Stromal cell of bone marrow (primary cell): ENCODE measurements around the gene TMEM38A.
"Not testable (repeated sequence)": the region's sequence is repeated elsewhere in the genome, so short reads cannot be mapped to it uniquely, and the experiment has no call there.

Source experiments
- DNase-seq: peaks from one replicate; pipeline ENCODE4 v3.0.0-alpha.2; 2012; ENCODE audit warnings: low read depth

TMEM38A gene

DNA sequence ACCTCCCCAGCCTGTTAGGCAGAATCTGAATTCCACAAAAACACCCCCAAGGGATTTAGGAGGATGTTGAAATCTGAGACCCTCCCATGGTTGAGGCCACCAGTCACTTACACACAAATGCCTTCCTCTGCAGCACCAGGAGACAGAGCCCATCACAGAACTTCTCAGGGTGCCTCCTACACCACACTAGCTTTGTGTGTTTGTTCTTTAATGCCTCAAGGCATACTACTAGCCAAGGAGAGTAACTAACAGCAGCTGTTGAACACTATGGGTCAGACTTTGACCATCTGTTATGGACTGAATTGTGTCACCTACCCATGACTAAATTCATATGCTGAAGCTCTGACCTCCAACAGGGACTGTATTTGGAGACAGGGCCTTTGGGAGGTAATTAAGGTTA lies 23.4 kb upstream of the TMEM38A start:
- DNase-seq: no peak

GRCh38 chr19:16638666-16639065 lies 22.3 kb upstream of the TMEM38A start:
- DNase-seq: no peak

DNA sequence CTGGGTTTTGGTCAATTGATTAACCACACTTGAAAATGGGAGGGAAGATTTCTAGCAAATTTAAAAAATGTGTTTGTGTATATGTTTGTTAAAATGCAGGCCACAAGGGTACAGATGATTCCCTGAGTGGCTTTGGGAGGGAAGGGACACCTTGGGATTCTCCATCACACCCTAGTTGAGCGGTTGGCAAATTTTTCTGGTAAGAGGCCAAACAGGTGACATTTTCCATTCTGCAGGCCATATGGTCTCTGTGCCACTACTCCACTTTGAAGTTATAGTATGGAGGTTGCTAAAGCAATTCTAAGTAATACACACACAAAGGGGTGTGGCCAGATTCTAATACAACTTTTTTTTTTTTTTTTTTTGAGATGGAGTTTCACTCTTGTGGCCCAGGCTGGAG lies 20.0 kb upstream of the TMEM38A start:
- no peak for DNase-seq

DNA sequence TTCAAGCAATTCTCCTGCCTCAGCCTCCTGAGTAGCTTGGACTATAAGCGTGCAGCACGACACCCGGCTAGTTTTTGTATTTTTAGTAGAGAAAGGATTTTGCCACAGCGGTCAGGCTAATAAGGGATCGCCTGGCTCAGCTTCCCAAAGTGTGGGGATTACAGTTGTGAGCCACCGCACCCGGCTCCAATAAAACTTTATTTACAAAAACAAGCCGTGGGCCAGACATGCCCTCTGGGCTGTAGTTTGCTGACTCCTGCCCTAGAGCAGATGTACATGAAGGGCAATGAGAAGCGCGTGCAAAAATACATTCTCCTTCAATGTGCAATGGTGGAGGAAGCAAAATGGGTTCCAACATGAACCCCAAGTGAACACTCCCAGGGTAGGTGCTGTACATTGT lies 19.2 kb upstream of the TMEM38A start:
- no peak for DNase-seq

DNA sequence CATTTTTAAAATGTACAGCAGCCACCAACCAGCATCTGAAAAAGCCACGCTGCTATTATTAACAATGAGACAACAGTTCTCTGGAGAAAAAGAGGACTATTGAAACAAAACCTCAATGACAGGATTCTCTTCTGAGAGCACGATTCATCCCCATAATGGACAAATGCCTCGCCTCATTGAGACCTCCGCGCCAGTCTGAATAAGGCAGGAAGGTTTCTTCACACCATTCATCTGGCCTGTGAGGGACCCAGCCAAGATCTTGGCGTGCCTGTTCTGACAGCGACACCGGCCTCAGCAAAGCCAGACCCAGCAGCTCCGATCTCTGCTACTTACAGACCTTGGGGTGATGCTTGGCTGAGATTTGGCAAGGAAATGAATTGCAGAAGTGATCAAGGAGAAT lies 15.8 kb upstream of the TMEM38A start:
- DNase-seq: no peak

DNA sequence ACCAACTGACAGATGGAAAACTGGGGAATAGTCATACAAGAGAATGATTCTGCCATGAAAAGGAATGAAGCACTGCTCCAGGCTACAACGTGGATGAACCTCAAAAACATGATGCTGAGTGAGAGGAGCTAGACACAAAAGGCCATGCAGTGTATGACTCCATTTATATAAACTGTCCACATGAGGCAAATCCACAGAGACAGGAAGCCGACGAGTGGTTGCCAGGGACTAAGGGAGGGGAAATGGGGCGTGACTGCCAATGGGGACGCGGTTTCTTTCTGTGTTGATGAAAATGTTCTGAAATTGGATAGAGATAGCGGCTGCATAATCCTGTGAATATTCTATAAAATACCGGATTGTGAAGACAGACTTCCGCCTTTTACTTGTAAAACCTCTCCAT lies 11.2 kb upstream of the TMEM38A start:
- peak; percentile 37 for DNase-seq

GRCh38 chr19:16650821-16651220 lies 10.1 kb upstream of the TMEM38A start:
- no peak for DNase-seq

GRCh38 chr19:16651421-16652188 lies 9.3 kb upstream of the TMEM38A start:
- DNase-seq: not testable (repeated sequence)

- DNase-seq: no peak
Measured at GRCh38 chr19:16652854-16653253, 8.1 kb upstream of the TMEM38A start.

DNA sequence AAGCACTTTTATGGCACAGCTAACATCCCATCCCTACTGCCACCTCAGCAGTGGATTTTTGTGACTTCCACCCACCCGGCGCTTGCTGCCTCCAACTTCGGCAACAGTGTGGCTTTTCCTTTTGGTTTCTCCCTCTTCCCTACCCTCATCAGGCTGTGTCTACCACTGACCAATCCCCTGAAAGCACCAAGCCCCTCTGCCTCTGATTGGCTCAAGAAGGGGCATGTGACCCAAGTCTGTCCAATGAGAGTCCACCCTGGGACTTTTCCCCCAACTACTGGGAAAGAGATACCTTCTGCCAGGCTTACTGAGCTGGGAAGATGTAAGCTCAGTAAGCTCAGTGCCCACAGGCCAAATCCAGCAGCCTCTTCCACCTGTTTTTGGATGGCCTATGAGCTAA lies 6.8 kb upstream of the TMEM38A start:
- no peak for DNase-seq

- DNase-seq: no peak
Measured at GRCh38 chr19:16654627-16655026, 6.3 kb upstream of the TMEM38A start.

DNA sequence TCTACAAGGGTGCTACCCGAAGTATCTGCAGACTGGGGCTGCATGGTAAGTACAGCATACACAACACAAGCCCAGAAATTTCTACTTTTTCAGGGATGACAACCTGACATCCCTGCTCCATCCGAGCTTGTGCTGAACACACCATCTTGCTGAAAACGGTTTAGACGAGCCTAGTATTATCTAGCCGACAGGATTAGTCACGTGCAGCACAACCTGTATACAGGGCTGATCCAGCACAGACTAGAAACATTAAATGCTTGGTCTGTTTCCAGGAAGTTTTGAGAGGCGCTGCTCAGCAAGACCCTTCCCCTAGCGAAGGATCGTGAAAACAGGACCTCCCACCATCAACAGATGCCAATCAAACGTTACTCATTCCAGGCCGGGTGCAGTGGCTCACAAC lies 5.2 kb upstream of the TMEM38A start:
- DNase-seq: no peak

- no peak for DNase-seq
Measured at GRCh38 chr19:16657384-16657783, 3.6 kb upstream of the TMEM38A start.

- DNase-seq: no peak
Measured at GRCh38 chr19:16659464-16659831, 1.5 kb upstream of the TMEM38A start.

GRCh38 chr19:16659832-16660708 lies 869 bp upstream of the TMEM38A start, which contains the start of gene SMIM7:
TSS of gene SMIM7 (minus strand) at chr19:16660144. CDS start at chr19:16660110, 34 bp downstream.
- DNase-seq: peak; percentile 98

- no peak for DNase-seq
Measured at GRCh38 chr19:16661480-16662034, 618 bp downstream of the TMEM38A start.

DNA sequence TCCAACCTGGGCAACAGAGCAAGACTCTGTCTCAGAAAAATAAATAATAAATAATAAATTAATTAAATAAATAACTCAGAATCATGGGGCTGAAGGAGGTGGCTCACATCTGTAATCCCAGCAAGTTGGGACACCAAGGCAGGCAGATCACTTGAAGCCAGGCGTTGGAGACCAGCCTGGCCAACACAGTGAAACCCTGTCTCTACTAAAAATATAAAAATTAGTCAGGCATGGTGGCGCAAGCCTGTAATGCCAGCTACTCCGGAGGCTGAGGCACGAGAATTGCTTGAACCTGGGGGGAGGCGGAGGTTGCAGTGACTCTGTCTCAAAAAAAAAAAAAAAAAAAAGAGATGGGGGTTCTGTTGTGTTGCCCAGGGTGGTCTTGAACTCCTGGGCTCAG lies 7.2 kb downstream of the TMEM38A start:
- DNase-seq: no peak

DNA sequence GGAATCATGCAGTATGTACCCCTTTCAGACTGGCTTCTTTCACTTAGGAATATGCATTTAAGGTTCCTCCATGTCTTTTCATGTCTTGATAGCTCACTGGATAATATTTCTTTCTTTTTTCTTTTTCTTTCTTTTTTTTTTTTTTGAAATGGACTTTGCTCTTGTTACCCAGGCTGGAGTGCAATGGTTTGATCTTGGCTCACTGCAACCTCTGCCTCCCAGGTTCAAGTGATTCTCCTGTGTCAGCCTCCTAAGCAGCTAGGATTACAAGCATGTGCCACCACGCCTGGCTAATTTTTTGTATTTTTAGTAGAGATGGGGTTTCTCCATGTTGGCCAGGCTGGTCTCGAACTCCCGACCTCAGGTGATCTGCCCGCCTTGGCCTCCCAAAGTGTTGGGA lies 7.8 kb downstream of the TMEM38A start:
- not testable (repeated sequence) for DNase-seq

GRCh38 chr19:16670291-16670690 lies 9.4 kb downstream of the TMEM38A start:
- DNase-seq: no peak

DNA sequence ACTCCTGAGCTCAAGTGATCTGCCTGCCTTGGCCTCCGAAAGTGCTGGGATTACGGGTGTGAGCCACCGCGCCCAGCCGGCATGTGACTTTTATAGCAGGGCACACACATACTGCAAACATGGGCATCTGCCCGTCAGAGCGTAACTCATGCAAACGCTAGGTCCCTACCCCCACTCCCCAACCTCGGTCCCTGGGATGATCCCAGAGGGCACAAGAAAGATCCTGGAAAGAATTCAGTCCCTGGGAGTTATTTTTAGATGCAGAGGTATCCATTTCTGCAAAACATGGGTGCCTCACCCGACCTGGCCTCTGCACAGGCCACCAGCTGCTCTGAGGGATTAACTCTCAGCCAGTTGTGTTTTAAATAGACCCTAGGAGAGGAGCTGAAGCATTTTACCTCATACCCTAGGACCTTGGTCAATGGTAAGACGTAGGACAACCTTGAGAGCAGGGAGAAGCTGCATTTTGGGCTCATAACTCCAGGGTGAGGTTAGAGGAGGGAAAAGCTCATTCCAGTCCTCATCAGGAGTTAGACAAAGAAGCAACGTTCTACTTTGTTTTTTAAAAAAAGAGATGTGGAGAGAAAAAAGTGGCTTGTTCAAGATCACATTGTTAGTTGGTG lies 10.8 kb downstream of the TMEM38A start:
- DNase-seq: no peak

DNA sequence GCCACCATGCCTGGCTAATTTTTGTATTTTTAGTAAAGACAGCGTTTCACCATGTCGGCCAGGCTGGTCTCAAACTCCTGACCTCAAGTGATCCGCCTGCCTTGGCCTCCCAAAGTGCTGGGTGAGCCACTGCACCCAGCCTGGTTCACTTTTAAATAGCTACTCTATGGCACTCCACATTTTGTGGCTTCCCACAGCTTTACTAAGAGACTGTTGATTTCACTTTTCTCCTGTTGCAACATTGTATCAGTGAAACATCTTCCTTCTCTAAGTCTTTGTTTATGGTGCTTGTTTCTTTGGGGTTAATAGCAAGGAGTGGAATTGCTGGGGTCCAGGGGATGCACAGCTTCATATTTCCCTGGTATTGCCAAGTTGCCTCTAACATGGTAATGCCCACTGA lies 12.3 kb downstream of the TMEM38A start:
- DNase-seq: no peak

- DNase-seq: not testable (repeated sequence)
Measured at GRCh38 chr19:16673839-16674238, 12.9 kb downstream of the TMEM38A start.
